ENCODE data around the gene GSTM2. TPM values are rescaled to one million over a fixed set of nuclear protein-coding genes. Genes with fewer than 3 reads are reported as not detected.

The GSTM2 gene
- total RNA-seq (2022; extraction: Qiagen RNA extraction; ENCODE audit: low read depth): 3.2 to 5.2 TPM (median 4.0 TPM) in 5 replicates

DNA sequence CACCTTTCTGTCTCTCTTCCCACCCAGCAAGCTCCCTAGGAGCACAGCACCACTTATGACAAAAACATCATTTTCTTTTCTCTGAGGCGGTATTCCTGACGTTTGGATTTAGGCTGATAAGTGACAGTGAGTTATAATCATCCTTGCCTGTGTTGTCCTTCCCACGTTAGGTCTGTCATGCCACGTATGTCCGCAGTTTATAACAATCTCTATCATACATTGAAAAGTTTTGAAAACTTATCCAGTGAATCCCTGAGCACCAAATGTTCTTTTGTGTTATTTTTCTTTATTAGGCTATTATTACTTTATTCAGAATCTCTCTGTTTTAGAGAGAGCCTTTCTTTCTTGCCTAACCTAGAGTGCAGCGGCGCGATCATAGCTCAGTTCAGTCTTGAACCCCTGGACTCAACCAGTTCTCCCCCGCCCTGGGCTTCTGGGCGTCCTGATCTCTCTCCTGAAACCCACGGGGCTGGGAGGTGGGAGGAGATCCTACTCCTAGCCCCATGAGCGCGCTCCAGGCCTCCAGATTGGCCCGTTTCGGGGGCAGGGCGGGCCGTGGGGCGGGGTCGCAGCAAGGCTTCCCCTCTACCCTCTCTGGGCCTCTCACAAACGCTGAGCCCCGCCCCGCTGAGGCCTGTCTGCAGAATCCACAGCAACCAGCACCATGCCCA, at the start of gene GSTM2:
GSTM2 (plus strand) TSS at position 606 of the 671 bp plus-strand sequence; CDS start at position 665, 59 bp downstream.

GRCh38 chr1:109619576-109620400, 48.1 kb upstream of the GSTM2 start, which contains the start of the genes AMPD2 and GNAT2:
AMPD2 (plus strand) TSS chr1:109619837; CDS start chr1:109621176, 1,339 bp downstream.
GNAT2 (minus strand) TSS chr1:109619616; CDS start chr1:109612870, 6,746 bp downstream.

DNA sequence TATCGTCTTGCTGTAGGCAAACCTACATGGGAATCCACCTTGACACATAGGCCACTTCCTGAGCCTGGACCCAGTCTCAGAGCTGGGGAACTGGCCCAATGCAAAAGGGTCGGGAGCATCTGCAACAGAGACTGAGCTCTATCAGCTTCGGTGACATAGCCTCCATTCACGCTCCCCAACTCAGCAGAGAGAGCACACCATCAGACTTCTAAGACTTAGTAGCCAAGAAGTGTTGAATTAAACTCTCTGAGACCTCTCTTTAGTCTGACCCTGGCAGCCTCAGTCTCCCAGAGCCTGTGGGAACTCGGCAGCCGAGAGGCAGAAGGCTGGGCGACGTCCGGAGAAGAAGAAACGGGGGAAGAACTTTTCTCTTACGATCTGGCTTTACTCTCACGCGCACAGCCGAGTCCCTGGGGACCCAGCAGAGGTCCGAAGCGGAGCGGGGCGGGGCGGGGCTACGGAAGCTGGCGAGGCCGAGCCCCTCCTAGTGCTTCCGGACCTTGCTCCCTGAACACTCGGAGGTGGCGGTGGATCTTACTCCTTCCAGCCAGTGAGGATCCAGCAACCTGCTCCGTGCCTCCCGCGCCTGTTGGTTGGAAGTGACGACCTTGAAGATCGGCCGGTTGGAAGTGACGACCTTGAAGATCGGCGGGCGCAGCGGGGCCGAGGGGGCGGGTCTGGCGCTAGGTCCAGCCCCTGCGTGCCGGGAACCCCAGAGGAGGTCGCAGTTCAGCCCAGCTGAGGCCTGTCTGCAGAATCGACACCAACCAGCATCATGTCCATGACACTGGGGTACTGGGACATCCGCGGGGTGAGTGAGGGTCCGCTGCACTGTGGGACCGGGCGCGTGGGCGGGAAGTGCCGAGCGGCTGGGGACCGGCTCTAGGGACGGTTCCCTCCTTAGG, 12.0 kb upstream of the GSTM2 start, which contains the start of gene GSTM4:
GSTM4 (plus strand) TSS at position 485 of the 905 bp plus-strand sequence; CDS start at position 776, 291 bp downstream.

GRCh38 chr1:109687641-109688499, 20.0 kb downstream of the GSTM2 start, which contains the start of gene GSTM1:
GSTM1 (plus strand) TSS chr1:109687817; CDS start chr1:109687874, 57 bp downstream.

DNA sequence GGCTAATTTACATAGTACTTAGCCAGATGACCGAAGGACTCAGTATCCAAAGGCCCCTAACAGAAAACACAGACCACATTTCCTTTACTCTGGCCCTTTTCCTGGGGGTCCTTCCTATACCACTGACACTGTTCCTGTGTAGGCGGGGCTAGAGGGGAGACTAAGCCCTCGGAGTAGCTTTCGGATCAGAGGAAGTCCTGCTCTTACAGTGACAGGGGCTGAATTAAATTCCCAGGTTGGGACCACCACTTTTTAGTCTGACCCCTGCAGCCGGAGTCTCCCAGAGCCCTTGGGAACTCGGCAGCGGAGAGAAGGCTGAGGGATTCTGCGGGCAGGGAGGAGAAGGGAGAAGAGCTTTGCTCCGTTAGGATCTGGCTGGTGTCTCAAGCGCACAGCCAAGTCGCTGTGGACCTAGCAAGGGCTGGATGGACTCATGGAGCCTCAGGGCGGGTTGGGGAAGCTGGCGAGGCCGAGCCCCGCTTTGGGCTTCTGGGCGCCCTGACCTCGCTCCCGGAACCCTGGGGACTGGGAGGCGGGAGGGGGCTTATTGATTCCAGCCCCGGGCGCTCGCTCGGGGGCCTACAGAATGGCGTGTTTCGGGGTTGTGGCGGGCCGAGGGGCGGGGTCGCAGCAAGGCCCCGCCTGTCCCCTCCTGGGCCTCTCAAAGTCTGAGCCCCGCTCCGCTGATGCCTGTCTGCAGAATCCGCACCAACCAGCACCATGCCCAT, 43.9 kb downstream of the GSTM2 start, which contains the start of gene GSTM5:
GSTM5 (plus strand) TSS at position 659 of the 728 bp plus-strand sequence; CDS start at position 721, 62 bp downstream.

Other genes starting within 250 kb of the GSTM2 start
- gene PSMA5, start 241.6 kb upstream of the GSTM2 start, total RNA-seq (2022; extraction: Qiagen RNA extraction; ENCODE audit: low read depth): 104 to 114 TPM (median 113 TPM) in 5 replicates
- gene SYPL2, start 201.5 kb upstream of the GSTM2 start, total RNA-seq (2022; extraction: Qiagen RNA extraction; ENCODE audit: low read depth): 0.10 to 0.19 TPM (median 0.15 TPM) in 5 replicates
- 2.0 to 3.8 TPM (median 2.8 TPM) in 5 replicates for gene ATXN7L2, start 184.2 kb upstream of the GSTM2 start, total RNA-seq (2022; extraction: Qiagen RNA extraction; ENCODE audit: low read depth)
- 4.5 to 5.2 TPM (median 4.8 TPM) in 5 replicates for gene CYB561D1, start 174.0 kb upstream of the GSTM2 start, total RNA-seq (2022; extraction: Qiagen RNA extraction; ENCODE audit: low read depth)
- gene AMIGO1, start 158.3 kb upstream of the GSTM2 start, total RNA-seq (2022; extraction: Qiagen RNA extraction; ENCODE audit: low read depth): 1.0 to 1.5 TPM (median 1.2 TPM) in 5 replicates
- not detected in 5 replicates for gene GPR61, start 128.2 kb upstream of the GSTM2 start, total RNA-seq (2022; extraction: Qiagen RNA extraction; ENCODE audit: low read depth)
- gene GNAI3, start 119.4 kb upstream of the GSTM2 start, total RNA-seq (2022; extraction: Qiagen RNA extraction; ENCODE audit: low read depth): 4.7 to 5.9 TPM (median 5.4 TPM) in 5 replicates
- 0.13 to 0.20 TPM (median 0.18 TPM) in 3 of 5 replicates, not detected in the others for gene GNAT2, start 48.4 kb upstream of the GSTM2 start, total RNA-seq (2022; extraction: Qiagen RNA extraction; ENCODE audit: low read depth)
- 28.3 to 31.7 TPM (median 30.6 TPM) in 5 replicates for gene AMPD2, start 48.2 kb upstream of the GSTM2 start, total RNA-seq (2022; extraction: Qiagen RNA extraction; ENCODE audit: low read depth)
- 8.5 to 10.7 TPM (median 9.6 TPM) in 5 replicates for gene GSTM4, start 12.0 kb upstream of the GSTM2 start, total RNA-seq (2022; extraction: Qiagen RNA extraction; ENCODE audit: low read depth)
- gene GSTM1, start 19.8 kb downstream of the GSTM2 start, total RNA-seq (2022; extraction: Qiagen RNA extraction; ENCODE audit: low read depth): not detected in 5 replicates
- not detected in 5 replicates for gene GSTM5, start 44.2 kb downstream of the GSTM2 start, total RNA-seq (2022; extraction: Qiagen RNA extraction; ENCODE audit: low read depth)
- 21.7 to 33.5 TPM (median 24.4 TPM) in 5 replicates for gene GSTM3, start 73.0 kb downstream of the GSTM2 start, total RNA-seq (2022; extraction: Qiagen RNA extraction; ENCODE audit: low read depth)
- 0.94 to 1.6 TPM (median 1.1 TPM) in 5 replicates for gene EPS8L3, start 95.9 kb downstream of the GSTM2 start, total RNA-seq (2022; extraction: Qiagen RNA extraction; ENCODE audit: low read depth)
- gene CSF1, start 242.8 kb downstream of the GSTM2 start, total RNA-seq (2022; extraction: Qiagen RNA extraction; ENCODE audit: low read depth): 20.2 to 27.9 TPM (median 27.0 TPM) in 5 replicates